Fibroblast of pulmonary artery (primary cell): ENCODE results near the gene ERC1.

Source experiments
- DNase-seq: peaks from one replicate; pipeline ENCODE4 v3.0.0-alpha.2; 2010; ENCODE audit warnings: low read depth
- H3K4me3 ChIP-seq: replicated peaks from 2 replicates; pipeline ENCODE4 v1.5.1; 2011; ENCODE audit warnings: low read depth, mild to moderate bottlenecking, control low read depth, low read length, moderate library complexity
- CTCF ChIP-seq: IDR thresholded peaks from 2 replicates; pipeline ENCODE4 v1.5.1; 2011; ENCODE audit warnings: mild to moderate bottlenecking, control low read depth, low read length, inconsistent platforms; ENCODE audit errors: missing control alignments

ERC1 gene

GRCh38 chr12:1115484-1116231 is 124.6 kb downstream of the ERC1 start:
- no peak for TF ChIP-seq CTCF
- H3K4me3 ChIP-seq: no peak overlapping the region
- DNase-seq: peak; percentile 33

- DNase-seq: no peak
- H3K4me3 ChIP-seq: no peak overlapping the region
- no peak for TF ChIP-seq CTCF
Observed at GRCh38 chr12:1117371-1117770, 126.3 kb downstream of the ERC1 start.

GRCh38 chr12:1117970-1118563 is 127.0 kb downstream of the ERC1 start:
- peak; percentile 90 for TF ChIP-seq CTCF
- no peak overlapping the region for H3K4me3 ChIP-seq
- DNase-seq: peak; percentile 87

GRCh38 chr12:1122786-1123185 is 131.8 kb downstream of the ERC1 start:
- DNase-seq: peak; percentile 32
- TF ChIP-seq CTCF: no peak
- H3K4me3 ChIP-seq: no peak overlapping the region

GRCh38 chr12:1126091-1126490 is 135.1 kb downstream of the ERC1 start:
- DNase-seq: no peak
- no peak overlapping the region for H3K4me3 ChIP-seq
- no peak for TF ChIP-seq CTCF

- no peak for DNase-seq
- no peak overlapping the region for H3K4me3 ChIP-seq
- no peak for TF ChIP-seq CTCF
Observed at GRCh38 chr12:1127021-1127420, 136.0 kb downstream of the ERC1 start.

GRCh38 chr12:1130164-1130563 is 139.1 kb downstream of the ERC1 start:
- DNase-seq: no peak
- H3K4me3 ChIP-seq: no peak overlapping the region
- no peak for TF ChIP-seq CTCF
